Liver (tissue), 9 donors: Measurements from ENCODE around the gene CYP3A4. TPM values are rescaled to one million over a fixed set of nuclear protein-coding genes. Genes with fewer than 3 reads are reported as not detected.

ENCODE experiments used
- DNase-seq: peaks from one replicate; pipeline ENCODE4 v3.0.0-alpha.2; 2017; ENCODE audit warnings: low spot score
- H3K27ac ChIP-seq, 2 donors: one replicate each; pipeline ENCODE4 v1.7.0; 2013; ENCODE audit warnings: inconsistent platforms in 2 of 2, low read length in 2 of 2, control low read depth in 1 of 2, low read depth in 1 of 2, mild to moderate bottlenecking in 1 of 2
- H3K27me3 ChIP-seq, 4 donors: one replicate each; pipeline versions ENCODE4 v1.6.1 to v1.7.0; 2013; ENCODE audit warnings: low read length in 3 of 4, inconsistent platforms in 1 of 4, mild to moderate bottlenecking in 1 of 4, moderate library complexity in 1 of 4; ENCODE audit not compliant: control insufficient read depth in 4 of 4, insufficient read depth in 4 of 4
- H3K36me3 ChIP-seq, 4 donors: one replicate each; pipeline versions ENCODE4 v1.6.1 to v1.7.0; 2013; ENCODE audit warnings: low read length in 3 of 4, mild to moderate bottlenecking in 3 of 4, low read depth in 1 of 4, moderate library complexity in 1 of 4; ENCODE audit not compliant: control insufficient read depth in 4 of 4, insufficient read depth in 3 of 4
- H3K4me1 ChIP-seq, 4 donors: one replicate each; pipeline versions ENCODE4 v1.6.1 to v1.7.0; 2013; ENCODE audit warnings: low read length in 3 of 4, mild to moderate bottlenecking in 3 of 4, moderate library complexity in 1 of 4; ENCODE audit not compliant: control insufficient read depth in 4 of 4, insufficient read depth in 4 of 4
- H3K4me3 ChIP-seq, 3 donors: one replicate each; pipeline versions ENCODE4 v1.6.1 to v1.7.0; 2013; ENCODE audit warnings: low read length in 3 of 3, control low read depth in 1 of 3, low read depth in 1 of 3, mild to moderate bottlenecking in 1 of 3
- H3K9ac ChIP-seq, 2 donors: one replicate each; pipeline ENCODE4 v1.7.0; 2013; ENCODE audit warnings: low read length in 2 of 2, mild to moderate bottlenecking in 2 of 2, moderate library complexity in 2 of 2, control low read depth in 1 of 2, low read depth in 1 of 2
- H3K9me3 ChIP-seq, 4 donors: one replicate each; pipeline versions ENCODE4 v1.6.1 to v1.7.0; 2013; ENCODE audit warnings: low read length in 3 of 4; ENCODE audit not compliant: control insufficient read depth in 4 of 4
- EGR1 ChIP-seq, 2 donors: IDR thresholded peaks; 2 replicates each; pipeline ENCODE4 v1.6.1; 2016 to 2018; ENCODE audit warnings: antibody characterized with exemption in 2 of 2, low read depth in 2 of 2
- FOXA1 ChIP-seq: IDR thresholded peaks from 2 replicates; pipeline ENCODE4 v1.6.1; 2016; ENCODE audit warnings: antibody characterized with exemption
- FOXA2 ChIP-seq: IDR thresholded peaks from 2 replicates; pipeline ENCODE4 v1.6.1; 2016; ENCODE audit warnings: antibody characterized with exemption
- GABPA ChIP-seq, 2 donors: IDR thresholded peaks in 1 of 2; conservative IDR thresholded peaks in 1 of 2; 2 replicates each; pipeline ENCODE4 v1.6.1; 2016; ENCODE audit warnings: antibody characterized with exemption in 2 of 2, mild to moderate bottlenecking in 1 of 2, moderate library complexity in 1 of 2
- HNF4A ChIP-seq, 2 donors: conservative IDR thresholded peaks; 2 replicates each; pipeline ENCODE4 v1.6.1; 2016; ENCODE audit warnings: antibody characterized with exemption in 2 of 2, mild to moderate bottlenecking in 2 of 2
- HNF4G ChIP-seq: IDR thresholded peaks from 2 replicates; pipeline ENCODE4 v1.6.1; 2016; ENCODE audit warnings: antibody characterized with exemption
- JUND ChIP-seq, 2 donors: IDR thresholded peaks; 2 replicates each; pipeline ENCODE4 v1.6.1; 2016; ENCODE audit warnings: antibody characterized with exemption in 2 of 2
- NR2F2 ChIP-seq: IDR thresholded peaks from 2 replicates; pipeline ENCODE4 v1.6.1; 2016; ENCODE audit warnings: antibody characterized with exemption
- RAD21 ChIP-seq, 2 donors: IDR thresholded peaks; 2 replicates each; pipeline ENCODE4 v1.6.1; 2016; ENCODE audit warnings: antibody characterized with exemption in 2 of 2, mild to moderate bottlenecking in 2 of 2
- RXRA ChIP-seq, 2 donors: IDR thresholded peaks; 2 replicates each; pipeline ENCODE4 v1.6.1; 2017 to 2018; ENCODE audit warnings: antibody characterized with exemption in 2 of 2, mild to moderate bottlenecking in 1 of 2
- SP1 ChIP-seq: IDR thresholded peaks from 2 replicates; pipeline ENCODE4 v1.6.1; 2018; ENCODE audit warnings: antibody characterized with exemption, mild to moderate bottlenecking
- TAF1 ChIP-seq: conservative IDR thresholded peaks from 2 replicates; pipeline ENCODE4 v1.6.1; 2016; ENCODE audit warnings: antibody characterized with exemption, mild to moderate bottlenecking
- YY1 ChIP-seq: IDR thresholded peaks from 2 replicates; pipeline ENCODE4 v1.6.1; 2016; ENCODE audit warnings: antibody characterized with exemption, mild to moderate bottlenecking
- polyA plus RNA-seq, 2 donors: library from polyadenylated mRNA; stranded (reverse) in 1 of 2; unstranded in 1 of 2; fragments of 200-250 nt in 1 of 2; fragments of >200 nt in 1 of 2; fragmentation: Nextera tagmentation in 1 of 2; extraction: Ambion mirVana in 1 of 2; gene quantifications; one replicate each; pipeline versions ENCODE4 v1.2.1 to v1.2.3, GENCODE V29; 2013 to 2015
- total RNA-seq, 2 donors: library from RNA; depleted of rRNA; stranded (reverse); fragments of >200 nt; gene quantifications; one replicate each; pipeline ENCODE4 v1.2.3, GENCODE V29; 2014
- TF ChIP-seq, protein P1 (sequence below): IDR thresholded peaks from 2 replicates; pipeline ENCODE4 v1.6.1; 2016; ENCODE audit warnings: antibody characterized with exemption
- TF ChIP-seq, protein P2 (sequence below): IDR thresholded peaks from 2 replicates; pipeline ENCODE4 v1.6.1; 2016; ENCODE audit warnings: antibody characterized with exemption
- TF ChIP-seq, protein P3 (sequence below): fragments of 150-350 bp; IDR thresholded peaks from 2 replicates; pipeline ENCODE4 v1.5.1; 2017; ENCODE audit warnings: improper control_type of control experiment, low read depth, low read length; ENCODE audit not compliant: missing input control
- TF ChIP-seq, protein P4 (sequence below): IDR thresholded peaks from 2 replicates; pipeline ENCODE4 v1.6.1; 2016; ENCODE audit warnings: antibody characterized with exemption
- TF ChIP-seq, protein P5 (sequence below): IDR thresholded peaks from 2 replicates; pipeline ENCODE4 v1.6.1; 2016; ENCODE audit warnings: antibody characterized with exemption, mild to moderate bottlenecking
- donor health status: healthy.
- donor health status: healthy.
- donor health status: healthy.
- donor health status: healthy.
- donor health status: healthy.

Gene CYP3A4
- total RNA-seq: 100 to 1,000 TPM in 1 of 2 donors, under 1 TPM in 1; 0.51 to 138 TPM
- polyA plus RNA-seq: 1,000 to 10,000 TPM in 1 of 2 donors, 100 to 1,000 TPM in 1; 440 to 1,082 TPM

DNA sequence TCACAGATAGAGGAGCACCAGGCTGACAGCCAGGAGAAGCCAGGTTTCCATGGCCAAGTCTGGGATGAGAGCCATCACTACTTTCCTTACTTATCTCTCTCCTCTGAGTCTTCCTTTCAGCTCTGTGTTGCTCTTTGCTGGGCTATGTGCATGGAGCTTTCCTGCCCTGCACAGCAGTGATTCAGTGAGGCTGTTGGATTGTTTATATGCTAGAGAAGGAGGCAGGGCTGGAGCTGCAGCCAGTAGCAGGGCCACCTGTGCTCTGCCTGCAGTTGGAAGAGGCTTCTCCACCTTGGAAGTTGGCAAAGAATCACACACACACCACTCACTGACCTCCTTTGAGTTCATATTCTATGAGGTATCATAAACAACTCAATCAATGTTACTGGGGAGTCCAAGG, at the start of gene CYP3A4:
Gene CYP3A4, minus strand, starts transcription at position 178 of the 400 bp plus-strand sequence. Its CDS starts 103 bp downstream, at position 75.
- Histone ChIP-seq H3K4me3 (peak within 1 kb of the TSS; percentile 33 to 72 (median 51)), H3K27ac (peak within 1 kb of the TSS; percentile 60 to 81), H3K27me3 (no peaks in the 10 kb centered on the region), H3K4me1 (peaks cover 2 to 7% (median 3%) of the 10 kb centered on the region in 4 donors), H3K9ac (peak within 1 kb of the TSS; percentile 4 to 98), H3K36me3 (no peaks in the 10 kb centered on the region), H3K9me3 (no peaks in the 10 kb centered on the region)
- TF ChIP-seq GABPA (IDR thresholded peaks at IDR 0.05 in 1 of 2, conservative IDR thresholded peaks at IDR 0.05 in 1 of 2) (no peak), HNF4A (conservative IDR thresholded peaks at IDR 0.05) (peak; percentile 7 to 13), NR2F2 (no peak), RXRA (IDR thresholded peaks at IDR 0.05) (peak; percentile 50 to 67), HNF4G (no peak), JUND (IDR thresholded peaks at IDR 0.05) (no peak), YY1 (peak; percentile 28), FOXA1 (no peak), RAD21 (IDR thresholded peaks at IDR 0.05) (peak in 1 of 2 donors; percentile 4), EGR1 (IDR thresholded peaks at IDR 0.05; ENCODE audit: low read depth in 2 of 2) (no peak), TAF1 (peak; percentile 63), FOXA2 (no peak), SP1 (peak; percentile 50)
- TF ChIP-seq, protein P1, sequence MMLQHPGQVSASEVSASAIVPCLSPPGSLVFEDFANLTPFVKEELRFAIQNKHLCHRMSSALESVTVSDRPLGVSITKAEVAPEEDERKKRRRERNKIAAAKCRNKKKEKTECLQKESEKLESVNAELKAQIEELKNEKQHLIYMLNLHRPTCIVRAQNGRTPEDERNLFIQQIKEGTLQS: no peak
- TF ChIP-seq, protein P2, sequence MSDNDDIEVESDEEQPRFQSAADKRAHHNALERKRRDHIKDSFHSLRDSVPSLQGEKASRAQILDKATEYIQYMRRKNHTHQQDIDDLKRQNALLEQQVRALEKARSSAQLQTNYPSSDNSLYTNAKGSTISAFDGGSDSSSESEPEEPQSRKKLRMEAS: no peak
- TF ChIP-seq, protein P3, sequence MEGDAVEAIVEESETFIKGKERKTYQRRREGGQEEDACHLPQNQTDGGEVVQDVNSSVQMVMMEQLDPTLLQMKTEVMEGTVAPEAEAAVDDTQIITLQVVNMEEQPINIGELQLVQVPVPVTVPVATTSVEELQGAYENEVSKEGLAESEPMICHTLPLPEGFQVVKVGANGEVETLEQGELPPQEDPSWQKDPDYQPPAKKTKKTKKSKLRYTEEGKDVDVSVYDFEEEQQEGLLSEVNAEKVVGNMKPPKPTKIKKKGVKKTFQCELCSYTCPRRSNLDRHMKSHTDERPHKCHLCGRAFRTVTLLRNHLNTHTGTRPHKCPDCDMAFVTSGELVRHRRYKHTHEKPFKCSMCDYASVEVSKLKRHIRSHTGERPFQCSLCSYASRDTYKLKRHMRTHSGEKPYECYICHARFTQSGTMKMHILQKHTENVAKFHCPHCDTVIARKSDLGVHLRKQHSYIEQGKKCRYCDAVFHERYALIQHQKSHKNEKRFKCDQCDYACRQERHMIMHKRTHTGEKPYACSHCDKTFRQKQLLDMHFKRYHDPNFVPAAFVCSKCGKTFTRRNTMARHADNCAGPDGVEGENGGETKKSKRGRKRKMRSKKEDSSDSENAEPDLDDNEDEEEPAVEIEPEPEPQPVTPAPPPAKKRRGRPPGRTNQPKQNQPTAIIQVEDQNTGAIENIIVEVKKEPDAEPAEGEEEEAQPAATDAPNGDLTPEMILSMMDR: no peak
- TF ChIP-seq, protein P4, sequence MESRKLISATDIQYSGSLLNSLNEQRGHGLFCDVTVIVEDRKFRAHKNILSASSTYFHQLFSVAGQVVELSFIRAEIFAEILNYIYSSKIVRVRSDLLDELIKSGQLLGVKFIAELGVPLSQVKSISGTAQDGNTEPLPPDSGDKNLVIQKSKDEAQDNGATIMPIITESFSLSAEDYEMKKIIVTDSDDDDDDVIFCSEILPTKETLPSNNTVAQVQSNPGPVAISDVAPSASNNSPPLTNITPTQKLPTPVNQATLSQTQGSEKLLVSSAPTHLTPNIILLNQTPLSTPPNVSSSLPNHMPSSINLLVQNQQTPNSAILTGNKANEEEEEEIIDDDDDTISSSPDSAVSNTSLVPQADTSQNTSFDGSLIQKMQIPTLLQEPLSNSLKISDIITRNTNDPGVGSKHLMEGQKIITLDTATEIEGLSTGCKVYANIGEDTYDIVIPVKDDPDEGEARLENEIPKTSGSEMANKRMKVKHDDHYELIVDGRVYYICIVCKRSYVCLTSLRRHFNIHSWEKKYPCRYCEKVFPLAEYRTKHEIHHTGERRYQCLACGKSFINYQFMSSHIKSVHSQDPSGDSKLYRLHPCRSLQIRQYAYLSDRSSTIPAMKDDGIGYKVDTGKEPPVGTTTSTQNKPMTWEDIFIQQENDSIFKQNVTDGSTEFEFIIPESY: no peak
- TF ChIP-seq, protein P5, sequence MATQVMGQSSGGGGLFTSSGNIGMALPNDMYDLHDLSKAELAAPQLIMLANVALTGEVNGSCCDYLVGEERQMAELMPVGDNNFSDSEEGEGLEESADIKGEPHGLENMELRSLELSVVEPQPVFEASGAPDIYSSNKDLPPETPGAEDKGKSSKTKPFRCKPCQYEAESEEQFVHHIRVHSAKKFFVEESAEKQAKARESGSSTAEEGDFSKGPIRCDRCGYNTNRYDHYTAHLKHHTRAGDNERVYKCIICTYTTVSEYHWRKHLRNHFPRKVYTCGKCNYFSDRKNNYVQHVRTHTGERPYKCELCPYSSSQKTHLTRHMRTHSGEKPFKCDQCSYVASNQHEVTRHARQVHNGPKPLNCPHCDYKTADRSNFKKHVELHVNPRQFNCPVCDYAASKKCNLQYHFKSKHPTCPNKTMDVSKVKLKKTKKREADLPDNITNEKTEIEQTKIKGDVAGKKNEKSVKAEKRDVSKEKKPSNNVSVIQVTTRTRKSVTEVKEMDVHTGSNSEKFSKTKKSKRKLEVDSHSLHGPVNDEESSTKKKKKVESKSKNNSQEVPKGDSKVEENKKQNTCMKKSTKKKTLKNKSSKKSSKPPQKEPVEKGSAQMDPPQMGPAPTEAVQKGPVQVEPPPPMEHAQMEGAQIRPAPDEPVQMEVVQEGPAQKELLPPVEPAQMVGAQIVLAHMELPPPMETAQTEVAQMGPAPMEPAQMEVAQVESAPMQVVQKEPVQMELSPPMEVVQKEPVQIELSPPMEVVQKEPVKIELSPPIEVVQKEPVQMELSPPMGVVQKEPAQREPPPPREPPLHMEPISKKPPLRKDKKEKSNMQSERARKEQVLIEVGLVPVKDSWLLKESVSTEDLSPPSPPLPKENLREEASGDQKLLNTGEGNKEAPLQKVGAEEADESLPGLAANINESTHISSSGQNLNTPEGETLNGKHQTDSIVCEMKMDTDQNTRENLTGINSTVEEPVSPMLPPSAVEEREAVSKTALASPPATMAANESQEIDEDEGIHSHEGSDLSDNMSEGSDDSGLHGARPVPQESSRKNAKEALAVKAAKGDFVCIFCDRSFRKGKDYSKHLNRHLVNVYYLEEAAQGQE: peak; percentile 60
- no peak for DNase-seq
